ENCODE measurements around the gene ATG9A. TPM values are rescaled to one million over a fixed set of nuclear protein-coding genes. Genes with fewer than 3 reads are reported as not detected.

The ATG9A gene
- total and polyA plus RNA-seq, 7 donors = 7.6 to 40.6 (median 29.6) TPM

- Histone ChIP-seq H3K36me3 (peaks cover 6 to 44% (median 24%) of the 10 kb centered on the region in 4 donors), H3K4me3 (peak overlapping the region in 1 of 4 donors; percentile 66), H3K27me3 (no peaks in the 10 kb centered on the region), H3K9me3 (no peaks in the 10 kb centered on the region), H3K27ac (peak overlapping the region; percentile 93 to 97 (median 96)), H3K4me1 (peaks cover 0 to 22% (median 19%) of the 10 kb centered on the region in 4 donors)
- 66 to 75% methylated on average over 17 of the region's 17 CpGs for WGBS, 2 donors
- no peak for TF ChIP-seq EP300 (IDR thresholded peaks at IDR 0.05)
- no peak for TF ChIP-seq POLR2AphosphoS5 (IDR thresholded peaks at IDR 0.05)
- intact Hi-C loops (cut with DNase I) = loop anchor here (1.0 kb wide), 2 partner anchors 9 to 48 kb away; partner anchors contain the start of gene NHEJ1
- peak; percentile 55 for DNase-seq
Measured at GRCh38 chr2:219207884-219208740, 21.3 kb downstream of the ATG9A start.

- no peaks in the 10 kb centered on the region for H3K27me3 ChIP-seq
- H3K36me3 ChIP-seq = peaks cover 0 to 36% (median 16%) of the 10 kb centered on the region in 4 donors
- H3K27ac ChIP-seq = peak overlapping the region; percentile 93 to 97 (median 96)
- intact Hi-C loops (cut with DNase I) = loop anchor here (1.0 kb wide), 2 partner anchors 10 to 47 kb away; partner anchors contain the start of gene NHEJ1
- TF ChIP-seq CTCF (IDR thresholded peaks at IDR 0.05) (no peak), POLR2A (IDR thresholded peaks at IDR 0.05) (no peak), EP300 (IDR thresholded peaks at IDR 0.05) (no peak), POLR2AphosphoS5 (IDR thresholded peaks at IDR 0.05) (no peak)
- peak overlapping the region; percentile 62 to 76 (median 68) for H3K4me3 ChIP-seq
- peak; percentile 66 for DNase-seq
- H3K9me3 ChIP-seq = no peaks in the 10 kb centered on the region
- peaks cover 0 to 22% (median 19%) of the 10 kb centered on the region in 4 donors for H3K4me1 ChIP-seq
- 17 to 23% methylated on average over 22 of the region's 22 CpGs for WGBS, 2 donors
Measured at GRCh38 chr2:219207134-219207883, 22.1 kb downstream of the ATG9A start.

- Histone ChIP-seq H3K27ac (peak within 1 kb of the TSS; percentile 93 to 97 (median 96)), H3K4me3 (peak within 1 kb of the TSS; percentile 62 to 76 (median 68)), H3K4me1 (peaks cover 0 to 22% (median 19%) of the 10 kb centered on the region in 4 donors), H3K36me3 (peaks cover 0 to 31% (median 13%) of the 10 kb centered on the region in 4 donors), H3K27me3 (no peaks in the 10 kb centered on the region), H3K9me3 (no peaks in the 10 kb centered on the region)
- TF ChIP-seq CTCF (IDR thresholded peaks at IDR 0.05) (peak in 3 of 4 experiments; percentile 4 to 24 (median 9)), POLR2AphosphoS5 (IDR thresholded peaks at IDR 0.05) (peak; percentile 96 to 99 (median 98)), EP300 (IDR thresholded peaks at IDR 0.05) (no peak), POLR2A (IDR thresholded peaks at IDR 0.05) (peak; percentile 90 to 96)
- intact Hi-C loops (cut with DNase I) = loop anchor here (1.0 kb wide), 3 partner anchors 11 to 46 kb away; partner anchors contain the start of gene NHEJ1
- peak; percentile 97 for DNase-seq
- WGBS, 2 donors = 0 to 1% methylated on average over 76 of the region's 76 CpGs
Measured at GRCh38 chr2:219206328-219207133, 22.9 kb downstream of the ATG9A start, which contains the start of gene ZFAND2B. Gene ZFAND2B (plus strand): TSS chr2:219206782. CDS start chr2:219206988, 206 bp downstream.

GRCh38 chr2:219205981-219206327 lies 23.5 kb downstream of the ATG9A start:
- Histone ChIP-seq H3K27me3 (no peaks in the 10 kb centered on the region), H3K4me1 (peaks cover 0 to 22% (median 19%) of the 10 kb centered on the region in 4 donors), H3K27ac (peak overlapping the region; percentile 93 to 97 (median 96)), H3K4me3 (peak overlapping the region; percentile 62 to 76 (median 68)), H3K36me3 (peaks cover 0 to 31% (median 13%) of the 10 kb centered on the region in 4 donors), H3K9me3 (no peaks in the 10 kb centered on the region)
- TF ChIP-seq CTCF (IDR thresholded peaks at IDR 0.05) (no peak), EP300 (IDR thresholded peaks at IDR 0.05) (no peak), POLR2A (IDR thresholded peaks at IDR 0.05) (no peak)
- DNase-seq = peak; percentile 21
- intact Hi-C loops (cut with DNase I) = loop anchor here (1.0 kb wide), 1 partner anchor 29 kb away; no protein-coding TSS in a partner anchor
- 7 to 15% methylated on average over 7 of the region's 7 CpGs for WGBS, 2 donors

Measured in sigmoid colon (tissue), 7 donors.